BLaER1 (cell line): Measurements from ENCODE around the gene NKD2.
"Not testable (repeated sequence)": the region's sequence is repeated elsewhere in the genome, so short reads cannot be mapped to it uniquely, and the experiment has no call there.

Source experiments
- H3K27ac ChIP-seq: shearing (Covaris generic); formaldehyde crosslinking; 2 replicates; pipeline ENCODE4 v1.8.1; 2022
- H3K27me3 ChIP-seq: shearing (Covaris generic); formaldehyde crosslinking; 2 replicates; pipeline ENCODE4 v1.8.1; 2022
- H3K36me3 ChIP-seq: shearing (Covaris generic); formaldehyde crosslinking; 2 replicates; pipeline ENCODE4 v1.8.1; 2022
- H3K4me1 ChIP-seq: shearing (Covaris generic); formaldehyde crosslinking; 2 replicates; pipeline ENCODE4 v1.8.1; 2022
- H3K4me2 ChIP-seq: shearing (Covaris generic); formaldehyde crosslinking; 2 replicates; pipeline ENCODE4 v1.8.1; 2022
- H3K4me3 ChIP-seq: shearing (Covaris generic); formaldehyde crosslinking; 2 replicates; pipeline ENCODE4 v1.8.1; 2022
- H3K9ac ChIP-seq: shearing (Covaris generic); formaldehyde crosslinking; 2 replicates; pipeline ENCODE4 v1.8.1; 2022
- H3K9me3 ChIP-seq: shearing (Covaris generic); formaldehyde crosslinking; 2 replicates; pipeline ENCODE4 v1.8.1; 2022
- H4K20me1 ChIP-seq: shearing (Covaris generic); formaldehyde crosslinking; 2 replicates; pipeline ENCODE4 v1.8.1; 2022
- Cebpa-rat ChIP-seq: shearing (Covaris generic); IDR thresholded peaks from 2 replicates; pipeline ENCODE4 v1.8.1; 2022

The NKD2 gene

GRCh38 chr5:1078851-1079250 lies 70.2 kb downstream of the NKD2 start:
- TF ChIP-seq Cebpa-rat, result no peak
- Histone ChIP-seq H3K9me3 (no peaks in the 10 kb centered on the region), H3K27ac (no peak overlapping the region), H3K36me3 (peaks cover 90% of the 10 kb centered on the region; the same call in 1 of the 2 replicates), H4K20me1 (no peaks in the 10 kb centered on the region; the same call in 1 of the 2 replicates), H3K4me2 (no peak overlapping the region), H3K4me1 (no peaks in the 10 kb centered on the region), H3K27me3 (no peaks in the 10 kb centered on the region), H3K4me3 (no peak overlapping the region), H3K9ac (no peak overlapping the region)

GRCh38 chr5:1079486-1079885 lies 70.9 kb downstream of the NKD2 start:
- Histone ChIP-seq H3K4me3 (no peak overlapping the region), H4K20me1 (no peaks in the 10 kb centered on the region; the same call in 1 of the 2 replicates)

GRCh38 chr5:1079961-1080360 lies 71.4 kb downstream of the NKD2 start:
- Histone ChIP-seq H3K4me2 (no peak overlapping the region), H3K27ac (no peak overlapping the region), H3K9ac (no peak overlapping the region), H4K20me1 (no peaks in the 10 kb centered on the region; the same call in 1 of the 2 replicates), H3K9me3 (no peaks in the 10 kb centered on the region), H3K4me3 (no peak overlapping the region), H3K36me3 (peaks cover 90% of the 10 kb centered on the region), H3K4me1 (no peaks in the 10 kb centered on the region), H3K27me3 (no peaks in the 10 kb centered on the region)
- no peak for TF ChIP-seq Cebpa-rat

More at GRCh38 chr5:1079486-1079885, 70.9 kb downstream of the NKD2 start:
- H3K4me1 ChIP-seq, result no peaks in the 10 kb centered on the region
- H3K27ac ChIP-seq, result no peak overlapping the region
- no peak for TF ChIP-seq Cebpa-rat
- no peaks in the 10 kb centered on the region for H3K27me3 ChIP-seq
- H3K36me3 ChIP-seq, result peaks cover 90% of the 10 kb centered on the region; the same call in 1 of the 2 replicates
- no peak overlapping the region for H3K9ac ChIP-seq
- no peaks in the 10 kb centered on the region for H3K9me3 ChIP-seq
- H3K4me2 ChIP-seq, result no peak overlapping the region

- no peak for TF ChIP-seq Cebpa-rat
- Histone ChIP-seq H3K4me3 (no peak overlapping the region), H3K27me3 (no peaks in the 10 kb centered on the region), H3K9ac (no peak overlapping the region), H3K4me1 (no peaks in the 10 kb centered on the region), H3K27ac (no peak overlapping the region), H4K20me1 (no peaks in the 10 kb centered on the region; the same call in 1 of the 2 replicates), H3K36me3 (peaks cover 90% of the 10 kb centered on the region), H3K9me3 (no peaks in the 10 kb centered on the region), H3K4me2 (no peak overlapping the region)
Observed at GRCh38 chr5:1080432-1080831, 71.8 kb downstream of the NKD2 start.

GRCh38 chr5:1081519-1081918 lies 72.9 kb downstream of the NKD2 start:
- Histone ChIP-seq H3K4me3 (no peak overlapping the region), H3K4me2 (no peak overlapping the region), H3K27me3 (no peaks in the 10 kb centered on the region), H3K27ac (no peak overlapping the region), H3K9ac (no peak overlapping the region), H4K20me1 (no peaks in the 10 kb centered on the region), H3K4me1 (no peaks in the 10 kb centered on the region), H3K36me3 (peaks cover 90% of the 10 kb centered on the region), H3K9me3 (no peaks in the 10 kb centered on the region)
- no peak for TF ChIP-seq Cebpa-rat

GRCh38 chr5:1083026-1083425 lies 74.4 kb downstream of the NKD2 start:
- H3K27me3 ChIP-seq, H3K4me2 ChIP-seq, H3K4me1 ChIP-seq, H3K9ac ChIP-seq, H3K4me3 ChIP-seq, H3K9me3 ChIP-seq, H3K27ac ChIP-seq, H4K20me1 ChIP-seq: not testable (repeated sequence)
- H3K36me3 ChIP-seq, result peaks cover 92% of the 10 kb centered on the region

- Histone ChIP-seq H3K36me3 (peaks cover 94% of the 10 kb centered on the region), H3K27me3 (no peaks in the 10 kb centered on the region), H3K9ac (no peak overlapping the region), H3K9me3 (no peaks in the 10 kb centered on the region), H3K27ac (no peak overlapping the region), H3K4me2 (no peak overlapping the region), H3K4me3 (no peak overlapping the region), H4K20me1 (peaks cover 11% of the 10 kb centered on the region; the same call in 1 of the 2 replicates), H3K4me1 (no peaks in the 10 kb centered on the region)
- TF ChIP-seq Cebpa-rat, result no peak
Observed at GRCh38 chr5:1083823-1084605, 75.4 kb downstream of the NKD2 start.

GRCh38 chr5:1085391-1085790 lies 76.8 kb downstream of the NKD2 start:
- H4K20me1 ChIP-seq, result peaks cover 25% of the 10 kb centered on the region
- no peaks in the 10 kb centered on the region for H3K9me3 ChIP-seq
- no peak overlapping the region for H3K4me2 ChIP-seq
- H3K36me3 ChIP-seq, result peaks cover 94% of the 10 kb centered on the region
- H3K27ac ChIP-seq, result no peak overlapping the region
- H3K4me3 ChIP-seq, result no peak overlapping the region
- TF ChIP-seq Cebpa-rat, result no peak
- no peaks in the 10 kb centered on the region for H3K4me1 ChIP-seq
- no peak overlapping the region for H3K9ac ChIP-seq
- no peaks in the 10 kb centered on the region for H3K27me3 ChIP-seq

- Histone ChIP-seq H3K4me3 (no peak overlapping the region), H3K27ac (no peak overlapping the region), H3K4me2 (no peak overlapping the region), H3K36me3 (peaks cover 95% of the 10 kb centered on the region), H3K9ac (no peak overlapping the region), H3K27me3 (no peaks in the 10 kb centered on the region), H4K20me1 (peaks cover 32% of the 10 kb centered on the region), H3K4me1 (no peaks in the 10 kb centered on the region), H3K9me3 (no peaks in the 10 kb centered on the region)
- TF ChIP-seq Cebpa-rat, result no peak
Observed at GRCh38 chr5:1086137-1086536, 77.5 kb downstream of the NKD2 start.

GRCh38 chr5:1086871-1087270 lies 78.3 kb downstream of the NKD2 start:
- TF ChIP-seq Cebpa-rat, result no peak
- Histone ChIP-seq H3K4me3 (no peak overlapping the region), H3K4me1 (no peaks in the 10 kb centered on the region), H4K20me1 (peaks cover 39% of the 10 kb centered on the region), H3K9ac (no peak overlapping the region), H3K9me3 (no peaks in the 10 kb centered on the region), H3K27ac (no peak overlapping the region), H3K27me3 (no peaks in the 10 kb centered on the region), H3K4me2 (no peak overlapping the region), H3K36me3 (peaks cover 96% of the 10 kb centered on the region)
